HL-60 (cell line): ENCODE results near the gene ATXN7L3.
A peak's percentile ranks its signal among the peaks of the same experiment; 100 is the strongest.
"Not testable (repeated sequence)": the region's sequence is repeated elsewhere in the genome, so short reads cannot be mapped to it uniquely, and the experiment has no call there.

ENCODE experiments used
- DNase-seq, 2 experiments: peaks; one replicate each; pipeline ENCODE4 v3.0.0-alpha.2; 2010 to 2020; ENCODE audit warnings: low read depth in 1 of 2, low spot score in 1 of 2
- H3K27ac ChIP-seq: fragments of 250-450 bp; sonication (Bioruptor Pico); replicated peaks from 2 replicates; pipeline ENCODE4 v1.5.1; 2020; ENCODE audit warnings: mild to moderate bottlenecking, moderate library complexity
- H3K27me3 ChIP-seq: fragments of 250-450 bp; sonication (Bioruptor Pico); 2 replicates; pipeline ENCODE4 v1.5.1; 2021; ENCODE audit warnings: mild to moderate bottlenecking, moderate library complexity; ENCODE audit not compliant: insufficient read depth, poor library complexity, severe bottlenecking
- H3K4me3 ChIP-seq: replicated peaks from 2 replicates; pipeline ENCODE4 v1.5.1; 2011; ENCODE audit warnings: mild to moderate bottlenecking, control low read depth, low read length; ENCODE audit not compliant: insufficient read depth
- CTCF ChIP-seq: IDR thresholded peaks from one replicate; pipeline ENCODE4 v1.5.1; 2011; ENCODE audit warnings: low read length, control low read depth, inconsistent platforms; ENCODE audit not compliant: insufficient read depth
- GABPA ChIP-seq: IDR thresholded peaks from 2 replicates; pipeline ENCODE4 v1.6.1; 2012; ENCODE audit warnings: low read depth
- POLR2AphosphoS5 ChIP-seq: IDR thresholded peaks from 2 replicates; pipeline ENCODE4 v1.6.1; 2012; ENCODE audit warnings: low read depth
- REST ChIP-seq: IDR thresholded peaks from 2 replicates; pipeline ENCODE4 v1.6.1; 2012; ENCODE audit warnings: low read depth; ENCODE audit not compliant: insufficient replicate concordance
- SPI1 ChIP-seq: IDR thresholded peaks from 2 replicates; pipeline ENCODE4 v1.6.1; 2012; ENCODE audit warnings: low read depth, mild to moderate bottlenecking, borderline replicate concordance

Gene ATXN7L3

GRCh38 chr17:44152875-44153274 is 46.8 kb downstream of the ATXN7L3 start:
- Histone ChIP-seq H3K27me3 (no peaks in the 10 kb centered on the region), H3K27ac (no peak overlapping the region), H3K4me3 (no peak overlapping the region)
- TF ChIP-seq GABPA (no peak), SPI1 (no peak), REST (no peak), POLR2AphosphoS5 (no peak), CTCF (no peak)
- DNase-seq = no peak

GRCh38 chr17:44149750-44150329 is 49.8 kb downstream of the ATXN7L3 start:
- TF ChIP-seq GABPA = no peak
- TF ChIP-seq REST = no peak
- no peak for TF ChIP-seq POLR2AphosphoS5
- no peak for TF ChIP-seq CTCF
- no peaks in the 10 kb centered on the region for H3K27me3 ChIP-seq
- H3K27ac ChIP-seq = no peak overlapping the region; the same call in 1 of the 2 replicates
- no peak overlapping the region for H3K4me3 ChIP-seq
- DNase-seq = no peak

GRCh38 chr17:44149066-44149465 is 50.6 kb downstream of the ATXN7L3 start:
- H3K4me3 ChIP-seq, H3K27me3 ChIP-seq: not testable (repeated sequence)
- H3K27ac ChIP-seq = peak overlapping the region; percentile 12
- TF ChIP-seq SPI1 = peak; percentile 58; the same call in 1 of the 2 replicates
- DNase-seq = peak in 1 of 2 experiments; percentile 75

GRCh38 chr17:44147812-44148211 is 51.9 kb downstream of the ATXN7L3 start:
- no peak overlapping the region for H3K4me3 ChIP-seq
- no peak overlapping the region for H3K27ac ChIP-seq
- TF ChIP-seq POLR2AphosphoS5 (no peak), REST (no peak), CTCF (no peak), SPI1 (no peak)
- no peaks in the 10 kb centered on the region for H3K27me3 ChIP-seq
- no peak for DNase-seq
